HEK293T (cell line): ENCODE measurements around the gene DPYSL4.

ENCODE experiments used
- BHLHE40 ChIP-seq: fragments of 450-650 bp; IDR thresholded peaks from 2 replicates; pipeline ENCODE4 v1.6.1; 2016; ENCODE audit warnings: mild to moderate bottlenecking, moderate library complexity, borderline replicate concordance
- CTBP1 ChIP-seq: fragments of 450-650 bp; IDR thresholded peaks from 2 replicates; pipeline ENCODE4 v1.6.1; 2016; ENCODE audit warnings: borderline replicate concordance
- ELF4 ChIP-seq: fragments of 450-650 bp; IDR thresholded peaks from 2 replicates; pipeline ENCODE4 v1.6.1; 2017; ENCODE audit warnings: antibody characterized with exemption
- FOXA1 ChIP-seq: fragments of 450-650 bp; IDR thresholded peaks from 2 replicates; pipeline ENCODE4 v1.6.1; 2016; ENCODE audit warnings: mild to moderate bottlenecking
- FOXK2 ChIP-seq: fragments of 450-650 bp; IDR thresholded peaks from 2 replicates; pipeline ENCODE4 v1.6.1; 2016; ENCODE audit warnings: mild to moderate bottlenecking
- FOXM1 ChIP-seq: fragments of 450-650 bp; IDR thresholded peaks from 2 replicates; pipeline ENCODE4 v1.6.1; 2017; ENCODE audit warnings: mild to moderate bottlenecking, borderline replicate concordance
- HDGF ChIP-seq: fragments of 450-650 bp; IDR thresholded peaks from 2 replicates; pipeline ENCODE4 v1.6.1; 2017; ENCODE audit warnings: antibody characterized with exemption, borderline replicate concordance
- L3MBTL2 ChIP-seq: fragments of 450-650 bp; conservative IDR thresholded peaks from 2 replicates; pipeline ENCODE4 v1.6.1; 2016; ENCODE audit warnings: mild to moderate bottlenecking
- NFRKB ChIP-seq: fragments of 450-650 bp; IDR thresholded peaks from 2 replicates; pipeline ENCODE4 v1.6.1; 2016; ENCODE audit warnings: mild to moderate bottlenecking, moderate library complexity
- SP1 ChIP-seq: fragments of 450-650 bp; IDR thresholded peaks from 2 replicates; pipeline ENCODE4 v1.6.1; 2017
- SUZ12 ChIP-seq: fragments of 450-650 bp; IDR thresholded peaks from 2 replicates; pipeline ENCODE4 v1.6.1; 2016; ENCODE audit warnings: mild to moderate bottlenecking
- TARDBP ChIP-seq: fragments of 450-650 bp; IDR thresholded peaks from 2 replicates; pipeline ENCODE4 v1.6.1; 2016

- TF ChIP-seq SP1 (no peak), SUZ12 (no peak), NFRKB (no peak), TARDBP (no peak), FOXM1 (no peak), CTBP1 (no peak), L3MBTL2 (no peak), FOXK2 (no peak), FOXA1 (no peak), BHLHE40 (no peak), ELF4 (no peak), HDGF (no peak)
Measured at GRCh38 chr10:132170561-132171361, 16.0 kb upstream of the DPYSL4 start.
